Measurements from ENCODE around the gene BLM.

Gene BLM

GRCh38 chr15:90701880-90702630 lies 15.1 kb upstream of the BLM start:
- no peak for DNase-seq (ENCODE audit: low spot score)
- TF ChIP-seq, protein P1, sequence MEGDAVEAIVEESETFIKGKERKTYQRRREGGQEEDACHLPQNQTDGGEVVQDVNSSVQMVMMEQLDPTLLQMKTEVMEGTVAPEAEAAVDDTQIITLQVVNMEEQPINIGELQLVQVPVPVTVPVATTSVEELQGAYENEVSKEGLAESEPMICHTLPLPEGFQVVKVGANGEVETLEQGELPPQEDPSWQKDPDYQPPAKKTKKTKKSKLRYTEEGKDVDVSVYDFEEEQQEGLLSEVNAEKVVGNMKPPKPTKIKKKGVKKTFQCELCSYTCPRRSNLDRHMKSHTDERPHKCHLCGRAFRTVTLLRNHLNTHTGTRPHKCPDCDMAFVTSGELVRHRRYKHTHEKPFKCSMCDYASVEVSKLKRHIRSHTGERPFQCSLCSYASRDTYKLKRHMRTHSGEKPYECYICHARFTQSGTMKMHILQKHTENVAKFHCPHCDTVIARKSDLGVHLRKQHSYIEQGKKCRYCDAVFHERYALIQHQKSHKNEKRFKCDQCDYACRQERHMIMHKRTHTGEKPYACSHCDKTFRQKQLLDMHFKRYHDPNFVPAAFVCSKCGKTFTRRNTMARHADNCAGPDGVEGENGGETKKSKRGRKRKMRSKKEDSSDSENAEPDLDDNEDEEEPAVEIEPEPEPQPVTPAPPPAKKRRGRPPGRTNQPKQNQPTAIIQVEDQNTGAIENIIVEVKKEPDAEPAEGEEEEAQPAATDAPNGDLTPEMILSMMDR (IDR thresholded peaks at IDR 0.05; ENCODE audit: borderline replicate concordance, control extremely low read depth, extremely low read depth, insufficient read depth, missing control alignments) = no peak
- in situ Hi-C loops (cut with MboI; ENCODE audit: low sequenced_read_pairs, unreplicated experiment) = no loop called here

GRCh38 chr15:90703455-90703854 lies 13.7 kb upstream of the BLM start:
- DNase-seq (ENCODE audit: low spot score) = no peak
- TF ChIP-seq, protein P1 (IDR thresholded peaks at IDR 0.05; ENCODE audit: borderline replicate concordance, control extremely low read depth, extremely low read depth, insufficient read depth, missing control alignments) = no peak
- in situ Hi-C loops (cut with MboI; ENCODE audit: low sequenced_read_pairs, unreplicated experiment) = no loop called here

- no peak for DNase-seq (ENCODE audit: low spot score)
- TF ChIP-seq, protein P1 (IDR thresholded peaks at IDR 0.05; ENCODE audit: borderline replicate concordance, control extremely low read depth, extremely low read depth, insufficient read depth, missing control alignments) = no peak
- in situ Hi-C loops (cut with MboI; ENCODE audit: low sequenced_read_pairs, unreplicated experiment) = no loop called here
These were observed 11.9 kb upstream of the BLM start for GRCh38 chr15:90705212-90705611.

DNA sequence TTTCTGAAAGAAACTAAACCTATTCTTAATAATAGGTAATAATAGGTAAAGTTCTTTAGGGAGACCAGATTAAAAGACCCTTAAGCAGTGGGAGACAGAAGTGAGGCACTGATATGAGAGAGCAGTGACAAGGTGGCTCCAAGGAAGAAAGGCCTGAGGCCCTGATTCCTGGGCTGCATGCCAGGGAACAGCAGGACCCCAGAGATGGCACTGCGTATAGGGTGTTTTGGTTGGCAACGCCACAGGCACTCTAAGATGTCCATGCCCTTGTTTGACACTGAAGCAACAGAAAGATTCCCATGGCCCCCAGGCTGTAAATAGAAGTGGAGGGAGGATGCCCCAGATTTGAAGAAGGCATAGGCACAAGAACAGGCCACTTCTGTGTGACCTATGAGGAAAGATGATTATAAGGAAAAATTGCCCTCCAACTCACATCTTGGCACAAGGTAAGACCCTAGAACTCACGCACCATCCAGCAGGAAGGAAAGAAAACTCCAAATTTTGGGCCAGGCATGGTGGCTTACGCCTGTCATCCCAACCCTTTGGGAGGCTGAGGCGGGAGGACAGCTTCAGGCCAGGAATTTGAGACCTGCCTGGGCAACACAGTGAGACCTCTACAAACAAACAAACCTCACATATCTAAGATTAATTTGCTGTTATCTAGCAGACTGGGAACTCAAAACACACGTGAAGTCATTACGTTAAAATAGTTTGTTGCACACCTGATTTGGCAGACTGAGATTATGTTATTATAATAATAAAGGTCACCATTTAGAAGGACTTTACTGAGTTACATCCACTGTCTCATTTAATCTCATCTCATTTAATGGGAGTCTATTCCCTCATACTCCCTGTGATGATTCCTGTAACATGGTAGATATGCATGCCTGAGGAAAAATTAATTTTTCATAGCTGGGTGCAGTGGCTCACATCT lies 10.5 kb upstream of the BLM start:
- in situ Hi-C loops (cut with MboI; ENCODE audit: low sequenced_read_pairs, unreplicated experiment) = no loop called here
- no peak for DNase-seq (ENCODE audit: low spot score)
- TF ChIP-seq, protein P1 (IDR thresholded peaks at IDR 0.05; ENCODE audit: borderline replicate concordance, control extremely low read depth, extremely low read depth, insufficient read depth, missing control alignments) = no peak

- no peak for DNase-seq (ENCODE audit: low spot score)
- in situ Hi-C loops (cut with MboI; ENCODE audit: low sequenced_read_pairs, unreplicated experiment) = no loop called here
- TF ChIP-seq, protein P1 (IDR thresholded peaks at IDR 0.05; ENCODE audit: borderline replicate concordance, control extremely low read depth, extremely low read depth, insufficient read depth, missing control alignments) = no peak
These were observed 9.7 kb upstream of the BLM start for GRCh38 chr15:90707489-90707888.

DNA sequence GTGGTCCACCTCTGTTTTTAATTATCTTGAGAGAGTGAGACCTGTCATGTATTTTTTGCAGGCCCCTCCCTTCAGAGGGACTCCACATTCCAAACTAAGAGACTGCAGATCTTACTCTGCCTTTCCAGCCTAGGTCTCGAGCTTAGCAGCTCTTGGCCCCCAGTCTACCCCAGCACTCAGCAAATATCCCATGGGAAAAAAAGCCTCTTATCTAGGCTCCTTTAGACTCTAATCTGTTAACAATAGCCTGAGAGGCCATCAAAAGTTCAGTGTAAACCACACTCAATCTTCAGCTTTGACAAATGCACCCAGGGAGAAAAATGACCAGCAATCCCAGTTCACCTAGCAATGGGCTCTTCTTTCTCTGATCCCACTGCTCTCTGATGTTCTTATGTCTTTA lies 8.6 kb upstream of the BLM start:
- in situ Hi-C loops (cut with MboI; ENCODE audit: low sequenced_read_pairs, unreplicated experiment) = no loop called here
- no peak for DNase-seq (ENCODE audit: low spot score)
- TF ChIP-seq, protein P1 (IDR thresholded peaks at IDR 0.05; ENCODE audit: borderline replicate concordance, control extremely low read depth, extremely low read depth, insufficient read depth, missing control alignments) = no peak
